KMS-11 (cell line): ENCODE measurements around the gene NKIRAS2.

ENCODE experiments used
- H2AFZ ChIP-seq: fragments of 200-600 bp; sonication (generic); 2 replicates; pipeline ENCODE4 v1.6.1; 2016; ENCODE audit warnings: antibody characterized with exemption, mixed run types, low read depth
- H3K27ac ChIP-seq: fragments of 200-600 bp; sonication (generic); 2 replicates; pipeline ENCODE4 v1.6.1; 2016; ENCODE audit warnings: mild to moderate bottlenecking, mixed run types
- H3K27me3 ChIP-seq: fragments of 200-600 bp; sonication (generic); 2 replicates; pipeline ENCODE4 v1.6.1; 2017; ENCODE audit warnings: mild to moderate bottlenecking, low read depth, mixed run types, moderate library complexity; ENCODE audit not compliant: insufficient read depth
- H3K36me3 ChIP-seq: fragments of 200-600 bp; sonication (generic); 2 replicates; pipeline ENCODE4 v1.6.1; 2017; ENCODE audit warnings: mild to moderate bottlenecking, mixed run types; ENCODE audit not compliant: insufficient read depth
- H3K4me1 ChIP-seq: fragments of 200-600 bp; sonication (generic); 2 replicates; pipeline ENCODE4 v1.6.1; 2016; ENCODE audit warnings: mild to moderate bottlenecking, low read depth, mixed run types; ENCODE audit not compliant: poor library complexity, severe bottlenecking
- H3K4me2 ChIP-seq: fragments of 200-600 bp; sonication (generic); 2 replicates; pipeline ENCODE4 v1.7.0; 2016; ENCODE audit warnings: mild to moderate bottlenecking, mixed run types
- H3K4me3 ChIP-seq: fragments of 200-600 bp; sonication (generic); IDR thresholded peaks from 2 replicates; pipeline ENCODE4 v1.6.1; 2017; ENCODE audit warnings: low read depth, low read length, mixed read lengths; ENCODE audit not compliant: insufficient read depth
- H3K79me2 ChIP-seq: fragments of 200-600 bp; sonication (generic); 2 replicates; pipeline ENCODE4 v1.6.1; 2016; ENCODE audit warnings: low read depth, mixed run types; ENCODE audit not compliant: insufficient read depth
- H3K9ac ChIP-seq: fragments of 200-600 bp; sonication (generic); 2 replicates; pipeline ENCODE4 v1.6.1; 2016; ENCODE audit warnings: mild to moderate bottlenecking, mixed run types
- H4K20me1 ChIP-seq: fragments of 200-600 bp; sonication (generic); 2 replicates; pipeline ENCODE4 v1.6.1; 2016; ENCODE audit warnings: mild to moderate bottlenecking, mixed run types; ENCODE audit not compliant: insufficient read depth
- TF ChIP-seq, protein P1 (sequence below): fragments of 200-600 bp; sonication (generic); conservative IDR thresholded peaks from 2 replicates; pipeline ENCODE4 v1.6.1; 2017; ENCODE audit warnings: low read depth, mild to moderate bottlenecking, antibody characterized with exemption, low read length, moderate library complexity, mixed read lengths

NKIRAS2 gene

DNA sequence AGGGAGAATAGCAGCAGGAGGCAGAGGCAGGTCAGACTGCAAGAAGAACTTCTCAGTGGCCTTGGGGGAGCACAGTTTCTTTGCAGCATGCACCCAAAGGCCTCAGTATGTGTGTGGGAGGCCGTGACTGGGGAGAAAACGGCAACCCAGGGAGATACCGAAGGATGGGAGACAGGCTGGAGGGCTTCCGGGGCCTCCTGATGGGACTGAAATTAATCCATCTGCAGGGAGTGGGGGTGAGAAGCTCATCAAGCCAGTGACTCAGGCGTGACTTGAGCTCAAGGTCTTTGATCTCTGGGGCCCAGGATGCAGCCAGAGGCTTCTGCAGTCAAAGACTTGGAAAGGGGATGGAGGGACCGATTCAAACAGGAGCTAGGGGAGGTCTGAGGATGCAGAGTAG, 35.6 kb downstream of the NKIRAS2 start:
- no peak overlapping the region for H3K4me3 ChIP-seq
- H3K4me2 ChIP-seq, result no peak overlapping the region
- no peaks in the 10 kb centered on the region for H4K20me1 ChIP-seq
- H2AFZ ChIP-seq, result no peak overlapping the region
- H3K27me3 ChIP-seq, result peaks cover 44% of the 10 kb centered on the region
- TF ChIP-seq, protein P1, sequence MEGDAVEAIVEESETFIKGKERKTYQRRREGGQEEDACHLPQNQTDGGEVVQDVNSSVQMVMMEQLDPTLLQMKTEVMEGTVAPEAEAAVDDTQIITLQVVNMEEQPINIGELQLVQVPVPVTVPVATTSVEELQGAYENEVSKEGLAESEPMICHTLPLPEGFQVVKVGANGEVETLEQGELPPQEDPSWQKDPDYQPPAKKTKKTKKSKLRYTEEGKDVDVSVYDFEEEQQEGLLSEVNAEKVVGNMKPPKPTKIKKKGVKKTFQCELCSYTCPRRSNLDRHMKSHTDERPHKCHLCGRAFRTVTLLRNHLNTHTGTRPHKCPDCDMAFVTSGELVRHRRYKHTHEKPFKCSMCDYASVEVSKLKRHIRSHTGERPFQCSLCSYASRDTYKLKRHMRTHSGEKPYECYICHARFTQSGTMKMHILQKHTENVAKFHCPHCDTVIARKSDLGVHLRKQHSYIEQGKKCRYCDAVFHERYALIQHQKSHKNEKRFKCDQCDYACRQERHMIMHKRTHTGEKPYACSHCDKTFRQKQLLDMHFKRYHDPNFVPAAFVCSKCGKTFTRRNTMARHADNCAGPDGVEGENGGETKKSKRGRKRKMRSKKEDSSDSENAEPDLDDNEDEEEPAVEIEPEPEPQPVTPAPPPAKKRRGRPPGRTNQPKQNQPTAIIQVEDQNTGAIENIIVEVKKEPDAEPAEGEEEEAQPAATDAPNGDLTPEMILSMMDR, result no peak
- no peaks in the 10 kb centered on the region for H3K79me2 ChIP-seq
- no peak overlapping the region for H3K27ac ChIP-seq
- no peaks in the 10 kb centered on the region for H3K4me1 ChIP-seq
- H3K9ac ChIP-seq, result no peak overlapping the region
- no peaks in the 10 kb centered on the region for H3K36me3 ChIP-seq

- TF ChIP-seq, protein P1, result no peak
- Histone ChIP-seq H4K20me1 (no peaks in the 10 kb centered on the region), H3K9ac (no peak overlapping the region), H3K79me2 (no peaks in the 10 kb centered on the region), H3K4me2 (no peak overlapping the region), H3K27ac (no peak overlapping the region), H3K36me3 (no peaks in the 10 kb centered on the region), H3K27me3 (peaks cover 34% of the 10 kb centered on the region), H3K4me1 (no peaks in the 10 kb centered on the region), H3K4me3 (no peak overlapping the region), H2AFZ (no peak overlapping the region)
Observed at GRCh38 chr17:42056635-42057034, 36.7 kb downstream of the NKIRAS2 start.

- Histone ChIP-seq H3K4me1 (no peaks in the 10 kb centered on the region), H3K4me2 (no peak overlapping the region), H3K27me3 (peaks cover 22% of the 10 kb centered on the region), H3K36me3 (no peaks in the 10 kb centered on the region), H3K27ac (no peak overlapping the region), H3K9ac (no peak overlapping the region), H2AFZ (no peak overlapping the region), H3K4me3 (no peak overlapping the region), H4K20me1 (no peaks in the 10 kb centered on the region), H3K79me2 (no peaks in the 10 kb centered on the region)
- TF ChIP-seq, protein P1, result no peak
Observed at GRCh38 chr17:42058063-42058462, 38.2 kb downstream of the NKIRAS2 start.

- Histone ChIP-seq H3K27ac (no peak overlapping the region), H3K27me3 (peaks cover 7% of the 10 kb centered on the region; the same call in 1 of the 2 replicates), H2AFZ (no peak overlapping the region), H3K4me3 (no peak overlapping the region), H3K9ac (no peak overlapping the region), H3K79me2 (no peaks in the 10 kb centered on the region), H4K20me1 (no peaks in the 10 kb centered on the region), H3K4me2 (no peak overlapping the region), H3K36me3 (no peaks in the 10 kb centered on the region), H3K4me1 (no peaks in the 10 kb centered on the region)
- TF ChIP-seq, protein P1, result no peak
Observed at GRCh38 chr17:42059815-42060214, 39.9 kb downstream of the NKIRAS2 start.
